Endothelial cell of umbilical vein (primary cell): ENCODE data around the gene MYO18A. TPM values are rescaled to one million over a fixed set of nuclear protein-coding genes. Genes with fewer than 3 reads are reported as not detected.
A peak's percentile ranks its signal among the peaks of the same experiment; 100 is the strongest.

Experiments
- BruUV-seq: library from RNA; stranded (reverse); fragments of 400-500 nt; replicated peaks from 2 replicates; lab custom pipeline; 2021; lab: Mats Ljungman, UMichigan
- CTCF ChIA-PET: fragments of 300-600, 350-600 bp; sonication (Branson Sonifier 250); formaldehyde crosslinking; loops from one replicate; lab custom pipeline; 2021; ENCODE audit warnings: antibody characterized with exemption, inconsistent platforms; lab: Charles Lee
- POLR2A ChIA-PET: fragments of 300-600, 350-600 bp; sonication (Branson Sonifier 250); formaldehyde crosslinking; loops from one replicate; lab custom pipeline; 2021; ENCODE audit warnings: antibody characterized with exemption, inconsistent platforms; lab: Charles Lee
- DNase-seq: peaks from one replicate; pipeline ENCODE4 v3.0.0-alpha.2; 2011; ENCODE audit warnings: low read depth, low spot score
- FAIRE-seq: peaks from 2 replicates; lab custom pipeline; 2011; peaks lifted over from hg19 to GRCh38; lab: Jason Lieb, UNC
- H2AFZ ChIP-seq: 2 replicates; pipeline ENCODE4 v1.6.0; 2012; ENCODE audit warnings: low read depth, low read length, control low read depth, inconsistent platforms
- H3K27ac ChIP-seq: 2 replicates; pipeline ENCODE4 v1.5.1; 2011; ENCODE audit warnings: low read depth, mild to moderate bottlenecking, control low read depth, low read length, moderate library complexity; ENCODE audit not compliant: insufficient read depth
- H3K27me3 ChIP-seq, 2 experiments: 2 replicates each; pipeline versions ENCODE4 v1.6.0 to v1.6.1; 2011; ENCODE audit warnings: low read length in 2 of 2, mixed read lengths in 1 of 2; ENCODE audit not compliant: control insufficient read depth in 2 of 2, insufficient read depth in 2 of 2
- H3K36me3 ChIP-seq, 2 experiments: 2 replicates in 1 of 2; 3 replicates in 1 of 2; pipeline ENCODE4 v1.5.1; 2011; ENCODE audit warnings: low read length in 2 of 2, mild to moderate bottlenecking in 1 of 2, moderate library complexity in 1 of 2; ENCODE audit not compliant: control insufficient read depth in 2 of 2, insufficient read depth in 2 of 2; ENCODE audit errors: extremely low read depth in 1 of 2
- H3K4me1 ChIP-seq: 3 replicates; pipeline ENCODE4 v1.5.1; 2011; ENCODE audit warnings: mild to moderate bottlenecking, low read length; ENCODE audit not compliant: control insufficient read depth, insufficient read depth; ENCODE audit errors: extremely low read depth
- H3K4me2 ChIP-seq: 2 replicates; pipeline ENCODE4 v1.6.1; 2011; ENCODE audit warnings: low read length, control low read depth, mixed read lengths; ENCODE audit not compliant: insufficient read depth
- H3K4me3 ChIP-seq, 3 experiments: fragments of 200-600 bp in 1 of 3; sonication (generic), shearing (Covaris generic) in 1 of 3; replicated peaks in 1 of 3; 2 replicates each; pipeline ENCODE4 v1.5.1; 2011 to 2016; ENCODE audit warnings: control low read depth in 3 of 3, low read length in 3 of 3, mild to moderate bottlenecking in 2 of 3, inconsistent platforms in 1 of 3, low read depth in 1 of 3, moderate library complexity in 1 of 3; ENCODE audit not compliant: insufficient read depth in 1 of 3
- H3K79me2 ChIP-seq: 2 replicates; pipeline ENCODE4 v1.6.0; 2012; ENCODE audit warnings: low read length, inconsistent platforms; ENCODE audit not compliant: control insufficient read depth, insufficient read depth
- H3K9ac ChIP-seq: replicated peaks from 2 replicates; pipeline ENCODE3; 2011; ENCODE audit warnings: low read length, control low read depth; ENCODE audit not compliant: insufficient read depth; ENCODE audit errors: extremely low read depth
- H3K9me1 ChIP-seq: replicated peaks from 3 replicates; pipeline ENCODE4 v1.6.0; 2011; ENCODE audit warnings: mild to moderate bottlenecking, low read length; ENCODE audit not compliant: control insufficient read depth, insufficient read depth; ENCODE audit errors: extremely low read depth
- H3K9me3 ChIP-seq: replicated peaks from 2 replicates; pipeline ENCODE4 v1.5.1; 2012; ENCODE audit warnings: low read length, inconsistent platforms; ENCODE audit not compliant: control insufficient read depth, insufficient read depth
- H4K20me1 ChIP-seq: replicated peaks from 2 replicates; pipeline ENCODE3; 2011; ENCODE audit warnings: mild to moderate bottlenecking, low read length; ENCODE audit not compliant: control insufficient read depth, insufficient read depth; ENCODE audit errors: extremely low read depth
- JUN ChIP-seq: IDR thresholded peaks from 2 replicates; pipeline ENCODE4 v1.6.1; 2011; ENCODE audit warnings: borderline replicate concordance, low read depth; ENCODE audit not compliant: insufficient read length, insufficient read depth
- dilution Hi-C: fragments of 300-500 bp; cut with MboI; formaldehyde crosslinking; loops from one replicate; pipeline ENCODE4 v1.15.0; 2019; ENCODE audit warnings: low sequenced_read_pairs; ENCODE audit not compliant: extremely low pct_ligation_motif_present
- intact Hi-C: fragments of 100-400 bp; cut with micrococcal nuclease; formaldehyde crosslinking; loops from one replicate; pipeline ENCODE4 v1.10.0; 2022
- polyA plus RNA-seq, 4 experiments: library from polyadenylated mRNA; depleted of rRNA in 3 of 4; stranded (reverse) in 3 of 4; unstranded in 1 of 4; fragments of >200 nt; gene quantifications; 2 replicates each; pipeline versions ENCODE4 v1.2.1 to v1.2.3, GENCODE V29; 2011 to 2012; ENCODE audit warnings: missing spikeins in 1 of 4
- total RNA-seq: library from RNA; stranded (reverse); gene quantifications from 2 replicates; pipeline ENCODE4 v1.2.3, GENCODE V29; 2021
- TF ChIP-seq, protein P1 (sequence below), 2 donors: IDR thresholded peaks; 1 replicate in 1 of 2; 2 replicates in 1 of 2; pipeline ENCODE4 v1.5.1; 2011; ENCODE audit warnings: low read length in 2 of 2, mild to moderate bottlenecking in 2 of 2, moderate library complexity in 2 of 2, control low read depth in 1 of 2, inconsistent platforms in 1 of 2, low read depth in 1 of 2; ENCODE audit not compliant: insufficient read depth in 1 of 2; ENCODE audit errors: extremely low read depth in 1 of 2

Gene MYO18A
- total and polyA plus RNA-seq, 2 donors (not counting 3 experiments of a cell fraction or from before 2014, with no cell fraction given), result 3.9 to 28.3 TPM

- no peaks in the 10 kb centered on the region for H3K27me3 ChIP-seq
- H3K9ac ChIP-seq, result no peak overlapping the region
- H3K36me3 ChIP-seq, result peaks cover 0 to 10% of the 10 kb centered on the region in 2 experiments
- H3K27ac ChIP-seq, result no peak overlapping the region
- intact Hi-C loops, result loop anchor here (1.0 kb wide), 1 partner anchor 152 kb away; no protein-coding TSS in a partner anchor
- CTCF ChIA-PET, result interaction anchor here (0.6 to 15.8 kb wide), 82 partner anchors 7 to 470 kb away, joined by 3 to 1079 read pairs (median 5); partner anchors contain the start of genes ABHD15, DHRS13, FAM222B and MYO18A
- H3K4me1 ChIP-seq, result no peaks in the 10 kb centered on the region
- DNase-seq, result peak; percentile 61
- no peaks in the 10 kb centered on the region for H3K9me3 ChIP-seq
- H4K20me1 ChIP-seq, result no peaks in the 10 kb centered on the region
- no peaks in the 10 kb centered on the region for H3K9me1 ChIP-seq
- POLR2A ChIA-PET, result interaction anchor here (0.9 kb wide), 1 partner anchor 151 kb away, joined by 6 read pairs; no protein-coding TSS in a partner anchor
- TF ChIP-seq, protein P1, sequence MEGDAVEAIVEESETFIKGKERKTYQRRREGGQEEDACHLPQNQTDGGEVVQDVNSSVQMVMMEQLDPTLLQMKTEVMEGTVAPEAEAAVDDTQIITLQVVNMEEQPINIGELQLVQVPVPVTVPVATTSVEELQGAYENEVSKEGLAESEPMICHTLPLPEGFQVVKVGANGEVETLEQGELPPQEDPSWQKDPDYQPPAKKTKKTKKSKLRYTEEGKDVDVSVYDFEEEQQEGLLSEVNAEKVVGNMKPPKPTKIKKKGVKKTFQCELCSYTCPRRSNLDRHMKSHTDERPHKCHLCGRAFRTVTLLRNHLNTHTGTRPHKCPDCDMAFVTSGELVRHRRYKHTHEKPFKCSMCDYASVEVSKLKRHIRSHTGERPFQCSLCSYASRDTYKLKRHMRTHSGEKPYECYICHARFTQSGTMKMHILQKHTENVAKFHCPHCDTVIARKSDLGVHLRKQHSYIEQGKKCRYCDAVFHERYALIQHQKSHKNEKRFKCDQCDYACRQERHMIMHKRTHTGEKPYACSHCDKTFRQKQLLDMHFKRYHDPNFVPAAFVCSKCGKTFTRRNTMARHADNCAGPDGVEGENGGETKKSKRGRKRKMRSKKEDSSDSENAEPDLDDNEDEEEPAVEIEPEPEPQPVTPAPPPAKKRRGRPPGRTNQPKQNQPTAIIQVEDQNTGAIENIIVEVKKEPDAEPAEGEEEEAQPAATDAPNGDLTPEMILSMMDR (IDR thresholded peaks at IDR 0.05; ENCODE audit: extremely low read depth in 1 of 2, insufficient read depth in 1 of 2, low read depth in 1 of 2, low read length in 2 of 2), result peak; percentile 85 to 93
- no peak for TF ChIP-seq JUN
- no peak overlapping the region for H2AFZ ChIP-seq
- no peaks in the 10 kb centered on the region for H3K79me2 ChIP-seq
- dilution Hi-C loops, result no loop called here
- H3K4me2 ChIP-seq, result no peak overlapping the region
- no peak overlapping the region for H3K4me3 ChIP-seq
- BruUV-seq, result no TSS peak
- FAIRE-seq, result peak; percentile 74
Observed at GRCh38 chr17:29116804-29117753, 63.1 kb downstream of the MYO18A start.
